Stimulated activated naive CD8-positive, alpha-beta T cell treated with anti-CD3 and anti-CD28 coated beads, Interleukin-15, Interleukin-2, amounts not matched to agents 100 ng/mL and 50 ng/mL, for 24 hours (primary cell): Measurements from ENCODE around the gene CAMK2B.
A peak's percentile ranks its signal among the peaks of the same experiment; 100 is the strongest.

Experiments used
- H3K27ac Mint-ChIP-seq: one replicate; pipeline ENCODE4 v1.8.0; 2021; ENCODE audit warnings: mild to moderate bottlenecking, mixed read lengths
- H3K27me3 Mint-ChIP-seq: one replicate; pipeline ENCODE4 v1.8.0; 2021; ENCODE audit warnings: mixed read lengths
- H3K36me3 Mint-ChIP-seq: one replicate; pipeline ENCODE4 v1.8.0; 2021; ENCODE audit warnings: low read depth, mixed read lengths
- H3K4me1 Mint-ChIP-seq: one replicate; pipeline ENCODE4 v1.8.0; 2021; ENCODE audit warnings: low read depth, mixed read lengths
- H3K4me3 Mint-ChIP-seq: one replicate; pipeline ENCODE4 v1.8.0; 2021; ENCODE audit warnings: mild to moderate bottlenecking, mixed read lengths
- H3K9me3 Mint-ChIP-seq: one replicate; pipeline ENCODE4 v1.8.0; 2021; ENCODE audit warnings: mixed read lengths

CAMK2B gene

DNA sequence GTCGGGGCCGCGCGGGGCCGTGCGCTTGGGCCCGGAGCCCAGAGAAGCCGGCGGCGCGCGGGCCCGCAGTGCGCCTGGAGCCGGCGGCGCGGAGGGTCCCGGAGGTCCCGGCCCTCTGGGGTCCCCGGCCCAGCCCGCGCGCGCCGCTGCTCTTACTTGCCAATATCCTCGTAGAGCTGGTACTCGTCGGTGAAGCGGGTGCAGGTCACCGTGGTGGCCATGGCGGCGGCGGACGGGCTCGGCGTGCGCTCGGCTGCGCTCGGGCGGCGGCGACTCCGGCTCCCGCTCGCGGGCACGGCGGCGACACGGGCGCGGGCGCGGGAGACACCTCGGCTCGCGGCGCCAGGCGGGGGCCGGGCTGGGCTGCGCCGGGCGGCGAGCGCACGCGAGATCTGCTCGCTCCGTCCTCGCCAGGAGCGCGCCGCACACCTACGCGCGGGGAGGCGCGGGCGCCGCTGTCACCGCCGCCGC lies at the start of gene CAMK2B:
TSS of gene CAMK2B (minus strand) at position 394 of the 471 bp plus-strand sequence. CDS start at position 221, 173 bp downstream.
- H3K27ac Mint-ChIP-seq: peak within 1 kb of the TSS; percentile 23
- peaks cover 4% of the 10 kb centered on the region for H3K4me1 Mint-ChIP-seq
- H3K27me3 Mint-ChIP-seq: peaks cover 33% of the 10 kb centered on the region
- H3K36me3 Mint-ChIP-seq: no peaks in the 10 kb centered on the region
- no peaks in the 10 kb centered on the region for H3K9me3 Mint-ChIP-seq
- peak within 1 kb of the TSS; percentile 79 for H3K4me3 Mint-ChIP-seq

DNA sequence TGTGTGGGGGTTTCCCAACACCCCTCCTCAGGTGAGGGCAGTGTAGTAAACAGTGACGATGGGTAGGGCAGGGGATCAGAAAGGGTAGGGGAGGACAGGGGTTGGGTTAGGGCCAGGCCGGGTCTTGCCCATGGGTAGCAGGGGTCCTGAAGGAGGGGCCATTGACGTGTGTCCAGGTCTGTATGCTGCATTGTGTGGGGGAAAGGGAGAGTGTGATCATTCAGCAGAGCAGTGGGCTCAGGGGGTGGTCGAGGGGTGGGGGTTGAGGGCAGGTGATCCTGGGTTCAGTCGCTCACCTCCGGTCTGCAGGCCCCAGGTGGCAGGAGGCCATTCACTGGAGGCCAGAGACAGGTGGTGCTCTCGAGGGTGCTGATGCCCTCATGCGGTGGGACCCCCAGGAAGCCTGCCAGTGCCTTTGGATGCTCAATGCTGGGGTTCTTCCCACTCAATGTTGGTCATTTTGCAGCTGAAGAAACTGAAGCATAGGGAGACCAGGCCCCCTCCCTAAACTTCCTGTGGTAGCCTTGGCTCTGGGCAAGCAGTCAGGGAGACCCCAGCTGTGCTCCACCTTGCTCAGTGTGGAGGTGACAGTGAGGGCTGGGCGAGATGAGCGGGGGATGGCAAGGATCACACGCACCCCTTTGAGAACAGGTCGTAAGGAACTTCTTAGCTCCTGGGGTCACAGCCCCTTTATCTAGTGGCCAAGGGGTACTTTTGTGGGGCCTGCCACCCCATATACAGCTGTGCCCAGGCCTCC lies 48.8 kb upstream of the CAMK2B start:
- Mint-ChIP-seq H3K4me1 (peaks cover 4% of the 10 kb centered on the region), H3K4me3 (no peak overlapping the region), H3K27ac (no peak overlapping the region)

DNA sequence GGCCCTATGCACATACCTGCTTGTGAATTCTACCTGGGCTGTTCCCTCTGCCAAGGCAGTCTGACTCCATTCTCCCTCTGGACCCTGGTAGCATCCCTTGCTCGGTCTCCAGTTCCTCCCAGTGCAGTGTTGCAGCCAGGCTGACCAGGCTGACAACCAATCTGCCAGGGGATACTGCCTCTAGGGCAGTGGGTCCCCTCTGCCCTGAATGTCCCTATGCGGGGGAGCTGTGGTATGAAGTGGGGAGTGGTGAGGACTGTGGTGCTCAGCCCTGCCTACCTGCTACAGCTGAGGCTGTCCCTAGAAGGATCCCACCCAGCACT lies 48.0 kb upstream of the CAMK2B start:
- Mint-ChIP-seq H3K36me3 (no peaks in the 10 kb centered on the region), H3K27me3 (peaks cover 22% of the 10 kb centered on the region), H3K4me1 (peaks cover 4% of the 10 kb centered on the region), H3K27ac (no peak overlapping the region), H3K9me3 (peaks cover 6% of the 10 kb centered on the region), H3K4me3 (peak overlapping the region; percentile 26)

More for the DNA sequence above, 48.8 kb upstream of the CAMK2B start:
- Mint-ChIP-seq H3K27me3 (peaks cover 19% of the 10 kb centered on the region), H3K36me3 (no peaks in the 10 kb centered on the region), H3K9me3 (peaks cover 3% of the 10 kb centered on the region)

GRCh38 chr7:44372560-44373417 lies 47.4 kb upstream of the CAMK2B start:
- H3K27ac Mint-ChIP-seq: no peak overlapping the region
- H3K4me1 Mint-ChIP-seq: peaks cover 4% of the 10 kb centered on the region
- no peak overlapping the region for H3K4me3 Mint-ChIP-seq
- H3K9me3 Mint-ChIP-seq: peaks cover 6% of the 10 kb centered on the region
- H3K36me3 Mint-ChIP-seq: no peaks in the 10 kb centered on the region
- H3K27me3 Mint-ChIP-seq: peaks cover 25% of the 10 kb centered on the region

DNA sequence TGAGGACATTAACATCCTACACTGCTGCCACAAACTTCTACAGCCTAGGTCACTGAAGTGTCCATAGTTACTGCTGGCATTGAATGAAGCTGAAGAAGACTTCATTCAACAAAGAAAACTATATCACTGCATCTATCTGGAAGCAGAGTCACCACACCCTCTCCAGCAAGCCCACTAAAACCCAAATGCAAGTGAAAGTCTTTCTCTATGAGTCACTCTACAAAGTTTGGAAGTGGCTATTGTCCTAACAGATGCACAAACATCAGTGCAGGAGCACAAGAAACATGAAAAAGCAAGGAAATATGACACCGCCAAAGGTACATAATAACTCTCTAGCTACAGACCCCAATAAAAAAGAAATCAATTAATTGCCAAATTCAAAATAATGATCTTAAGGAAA lies 43.5 kb upstream of the CAMK2B start:
- no peak overlapping the region for H3K27ac Mint-ChIP-seq
- H3K36me3 Mint-ChIP-seq: no peaks in the 10 kb centered on the region
- H3K27me3 Mint-ChIP-seq: peaks cover 41% of the 10 kb centered on the region
- peaks cover 6% of the 10 kb centered on the region for H3K9me3 Mint-ChIP-seq
- H3K4me3 Mint-ChIP-seq: no peak overlapping the region
- H3K4me1 Mint-ChIP-seq: peaks cover 4% of the 10 kb centered on the region

GRCh38 chr7:44368455-44368854 lies 43.1 kb upstream of the CAMK2B start:
- Mint-ChIP-seq H3K9me3 (peaks cover 6% of the 10 kb centered on the region), H3K27ac (no peak overlapping the region), H3K27me3 (peaks cover 41% of the 10 kb centered on the region), H3K36me3 (no peaks in the 10 kb centered on the region), H3K4me3 (no peak overlapping the region), H3K4me1 (peaks cover 4% of the 10 kb centered on the region)

DNA sequence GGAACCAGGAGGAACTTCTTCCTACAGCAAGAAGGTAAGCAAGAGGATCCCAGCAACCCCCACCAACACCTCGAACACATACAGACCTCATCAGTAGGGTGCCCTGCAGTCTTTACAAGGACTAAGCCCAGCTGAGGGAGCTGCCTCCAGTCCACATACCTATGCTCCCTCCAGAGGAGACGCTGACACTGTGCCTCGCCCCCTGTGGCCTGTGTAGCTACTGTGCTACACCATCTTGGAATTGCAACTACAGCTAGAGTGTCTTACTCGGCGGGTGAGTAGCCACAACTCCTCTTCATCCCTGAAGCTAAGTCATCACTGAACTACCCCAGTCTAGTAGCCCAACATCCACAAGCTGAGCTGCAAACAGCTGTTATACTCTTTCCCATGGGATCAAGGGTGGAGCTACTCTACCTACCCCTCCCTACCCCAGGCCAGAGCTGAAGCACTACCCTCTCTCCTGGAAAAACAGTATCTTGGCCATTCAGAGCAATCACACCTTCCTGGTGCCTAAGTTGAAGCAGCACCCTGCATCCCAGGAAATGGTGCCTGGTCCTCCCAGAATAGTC lies 42.2 kb upstream of the CAMK2B start:
- peaks cover 2% of the 10 kb centered on the region for H3K4me1 Mint-ChIP-seq
- H3K36me3 Mint-ChIP-seq: no peaks in the 10 kb centered on the region
- H3K9me3 Mint-ChIP-seq: peaks cover 6% of the 10 kb centered on the region
- H3K4me3 Mint-ChIP-seq: no peak overlapping the region
- peaks cover 47% of the 10 kb centered on the region for H3K27me3 Mint-ChIP-seq
- H3K27ac Mint-ChIP-seq: no peak overlapping the region

GRCh38 chr7:44366986-44367385 lies 41.6 kb upstream of the CAMK2B start:
- peaks cover 6% of the 10 kb centered on the region for H3K9me3 Mint-ChIP-seq
- H3K4me1 Mint-ChIP-seq: no peaks in the 10 kb centered on the region
- no peaks in the 10 kb centered on the region for H3K36me3 Mint-ChIP-seq
- no peak overlapping the region for H3K27ac Mint-ChIP-seq
- peaks cover 52% of the 10 kb centered on the region for H3K27me3 Mint-ChIP-seq
- no peak overlapping the region for H3K4me3 Mint-ChIP-seq

DNA sequence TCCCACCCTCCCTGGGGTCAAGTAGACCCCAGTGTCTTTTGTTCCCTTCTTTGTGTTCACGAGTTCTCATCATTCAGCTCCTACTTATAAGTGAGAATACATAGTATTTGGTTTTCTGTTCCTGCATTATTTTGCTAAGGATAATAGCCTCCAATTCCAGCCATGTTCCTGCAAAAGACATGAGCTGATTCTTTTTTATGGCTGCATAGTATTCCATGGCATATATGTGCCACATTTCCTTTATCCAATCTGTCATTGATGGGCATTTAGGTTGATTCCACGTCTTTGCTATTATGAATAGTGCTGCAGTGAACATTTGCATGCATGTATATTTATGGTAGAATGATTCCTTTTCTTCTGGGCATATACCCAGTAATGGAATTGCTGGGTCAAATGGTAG lies 28.3 kb upstream of the CAMK2B start:
- H3K4me3 Mint-ChIP-seq: no peak overlapping the region
- no peaks in the 10 kb centered on the region for H3K4me1 Mint-ChIP-seq
- H3K27me3 Mint-ChIP-seq: peaks cover 56% of the 10 kb centered on the region
- no peak overlapping the region for H3K27ac Mint-ChIP-seq
- H3K9me3 Mint-ChIP-seq: peaks cover 13% of the 10 kb centered on the region
- no peaks in the 10 kb centered on the region for H3K36me3 Mint-ChIP-seq

DNA sequence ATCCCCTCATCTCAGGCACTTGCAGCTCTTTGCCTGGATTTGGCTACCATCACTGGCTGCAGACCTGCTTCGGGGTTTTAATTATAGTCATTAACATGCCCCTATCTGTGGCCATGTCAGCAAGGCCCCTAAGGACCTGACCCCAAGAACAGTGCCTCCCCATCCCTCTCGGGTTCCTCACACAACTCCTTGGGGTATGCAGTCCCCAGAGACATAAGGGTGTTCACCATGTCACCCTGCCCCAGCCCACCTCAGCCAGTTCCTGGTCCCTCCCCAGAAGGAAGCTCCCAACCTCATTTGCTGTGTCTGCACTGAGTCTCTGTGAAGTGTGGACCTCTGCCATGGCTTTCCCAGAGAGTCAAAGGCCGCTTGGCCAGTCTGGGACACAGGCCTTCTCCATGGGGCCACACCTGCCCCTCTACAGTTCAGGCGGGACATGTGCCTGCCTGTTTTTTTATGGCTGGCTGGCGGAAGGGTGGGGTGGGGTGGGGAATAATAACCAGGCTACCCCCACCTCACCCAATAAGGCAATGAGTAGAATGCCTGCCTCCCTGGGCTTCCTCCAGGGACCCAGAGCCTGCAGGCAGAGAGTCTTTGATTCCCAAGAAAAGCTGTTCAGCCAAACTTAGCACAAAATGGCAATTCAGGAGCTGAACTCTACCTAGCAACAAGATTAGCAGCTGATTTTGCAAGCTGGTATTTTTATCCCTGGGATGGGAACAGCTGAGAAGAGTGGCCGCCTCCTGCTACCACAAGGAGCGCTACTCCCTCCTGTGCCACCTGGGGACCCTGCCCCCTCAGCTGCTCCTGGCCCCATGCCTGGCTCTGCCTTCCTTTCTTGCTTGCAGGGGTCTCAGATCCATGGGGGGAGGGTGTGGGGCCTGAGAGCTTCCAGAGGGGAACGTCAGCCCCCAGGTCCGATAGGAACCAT lies 23.7 kb upstream of the CAMK2B start:
- peaks cover 48% of the 10 kb centered on the region for H3K27me3 Mint-ChIP-seq
- H3K9me3 Mint-ChIP-seq: peaks cover 6% of the 10 kb centered on the region
- H3K4me3 Mint-ChIP-seq: no peak overlapping the region
- no peaks in the 10 kb centered on the region for H3K36me3 Mint-ChIP-seq
- no peaks in the 10 kb centered on the region for H3K4me1 Mint-ChIP-seq
- H3K27ac Mint-ChIP-seq: no peak overlapping the region

GRCh38 chr7:44348300-44348699 lies 22.9 kb upstream of the CAMK2B start:
- Mint-ChIP-seq H3K36me3 (no peaks in the 10 kb centered on the region), H3K27ac (no peak overlapping the region), H3K9me3 (peaks cover 4% of the 10 kb centered on the region), H3K4me3 (no peak overlapping the region), H3K4me1 (no peaks in the 10 kb centered on the region), H3K27me3 (peaks cover 42% of the 10 kb centered on the region)

DNA sequence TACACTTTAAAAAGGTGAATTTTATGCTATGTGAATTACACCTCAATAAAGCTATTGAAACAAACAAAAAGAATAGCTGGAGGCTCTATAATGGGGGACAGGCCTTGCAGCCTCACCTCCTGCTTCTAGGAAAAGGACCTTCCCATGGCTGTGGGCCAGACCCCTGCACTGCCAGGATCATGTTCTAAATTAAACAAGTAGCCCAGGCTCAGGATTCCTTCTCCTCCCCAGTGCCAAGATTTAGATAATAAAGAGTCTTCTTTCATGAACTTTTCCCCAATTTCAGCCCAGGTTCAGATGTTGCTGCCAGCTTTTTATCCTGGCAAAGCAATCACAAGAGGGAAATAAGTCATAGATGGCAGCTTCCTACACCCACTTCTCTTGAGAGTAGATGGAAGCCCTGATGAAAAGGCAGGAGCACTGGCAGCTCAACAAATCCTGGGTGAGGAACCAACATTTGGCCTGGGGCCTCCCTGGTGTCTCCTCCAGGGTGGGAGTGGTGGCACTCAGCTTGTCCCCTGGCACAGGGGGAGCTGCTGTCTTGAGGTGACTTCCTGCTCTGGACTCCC lies 22.2 kb upstream of the CAMK2B start:
- H3K27me3 Mint-ChIP-seq: peaks cover 42% of the 10 kb centered on the region
- no peaks in the 10 kb centered on the region for H3K4me1 Mint-ChIP-seq
- H3K4me3 Mint-ChIP-seq: no peak overlapping the region
- no peaks in the 10 kb centered on the region for H3K36me3 Mint-ChIP-seq
- no peak overlapping the region for H3K27ac Mint-ChIP-seq
- H3K9me3 Mint-ChIP-seq: peaks cover 4% of the 10 kb centered on the region

GRCh38 chr7:44346063-44346462 lies 20.7 kb upstream of the CAMK2B start:
- H3K27me3 Mint-ChIP-seq: peaks cover 35% of the 10 kb centered on the region

DNA sequence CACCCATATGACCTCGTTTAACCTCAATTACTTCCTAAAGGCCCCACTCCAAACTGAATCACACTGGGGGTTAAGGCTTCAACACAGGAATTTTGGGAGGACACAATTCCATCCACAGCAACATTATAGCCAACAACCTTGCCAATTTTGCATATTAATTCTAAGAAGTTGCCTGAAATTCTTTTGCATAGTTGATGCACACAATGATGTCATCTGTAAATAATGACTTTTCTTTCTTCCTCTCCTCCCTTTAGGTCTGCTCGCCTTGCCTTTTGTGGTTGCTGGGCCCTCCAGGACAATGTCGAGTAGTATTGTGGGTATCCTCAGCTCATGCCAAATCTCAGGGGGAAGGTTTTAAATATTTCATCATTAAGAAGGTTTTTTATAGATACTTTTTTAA lies 16.0 kb upstream of the CAMK2B start:
- no peak overlapping the region for H3K4me3 Mint-ChIP-seq
- peaks cover 3% of the 10 kb centered on the region for H3K4me1 Mint-ChIP-seq
- peaks cover 29% of the 10 kb centered on the region for H3K27me3 Mint-ChIP-seq
- H3K36me3 Mint-ChIP-seq: no peaks in the 10 kb centered on the region
- peaks cover 12% of the 10 kb centered on the region for H3K9me3 Mint-ChIP-seq
- H3K27ac Mint-ChIP-seq: no peak overlapping the region

More at GRCh38 chr7:44346063-44346462, 20.7 kb upstream of the CAMK2B start:
- Mint-ChIP-seq H3K36me3 (no peaks in the 10 kb centered on the region), H3K4me3 (no peak overlapping the region), H3K27ac (no peak overlapping the region), H3K4me1 (no peaks in the 10 kb centered on the region), H3K9me3 (peaks cover 4% of the 10 kb centered on the region)
